Brain microvascular endothelial cell (primary cell): ENCODE measurements around the gene NFIL3.
"Not testable (repeated sequence)": the region's sequence is repeated elsewhere in the genome, so short reads cannot be mapped to it uniquely, and the experiment has no call there.

Experiments
- DNase-seq: peaks from one replicate; pipeline ENCODE4 v3.0.0-alpha.2; 2020
- H3K27ac ChIP-seq: fragments of 250-450 bp; sonication (Bioruptor Pico); 2 replicates; pipeline ENCODE4 v1.5.1; 2020; ENCODE audit warnings: mild to moderate bottlenecking, moderate library complexity
- H3K27me3 ChIP-seq: fragments of 250-450 bp; sonication (Bioruptor Pico); replicated peaks from 2 replicates; pipeline ENCODE4 v1.5.1; 2020; ENCODE audit warnings: mild to moderate bottlenecking
- H3K36me3 ChIP-seq: fragments of 250-450 bp; sonication (Bioruptor Pico); replicated peaks from 2 replicates; pipeline ENCODE4 v1.5.1; 2020; ENCODE audit warnings: mild to moderate bottlenecking
- H3K4me3 ChIP-seq: 2 replicates; pipeline ENCODE4 v1.5.1; 2011; ENCODE audit warnings: low read depth, mild to moderate bottlenecking, control low read depth, low read length, moderate library complexity
- CTCF ChIP-seq: IDR thresholded peaks from 2 replicates; pipeline ENCODE4 v1.5.1; 2011; ENCODE audit warnings: low read depth, mild to moderate bottlenecking, moderate library complexity, low read length, control low read depth, inconsistent platforms; ENCODE audit errors: missing control alignments
- in situ Hi-C: cut with HindIII; loops from 2 replicates; pipeline ENCODE4 v1.10.0; 2017; ENCODE audit warnings: low sequenced_read_pairs, low pct_ligation_motif_present

Gene NFIL3

GRCh38 chr9:91423785-91424402 is at the start of gene NFIL3:
Gene NFIL3, minus strand, starts transcription at chr9:91423832. Its CDS starts 13,098 bp downstream, at chr9:91410734.
- in situ Hi-C loops, result no loop called here
- peak; percentile 49 for DNase-seq

GRCh38 chr9:91471524-91471923 is 47.9 kb upstream of the NFIL3 start:
- H3K4me3 ChIP-seq, H3K27ac ChIP-seq, DNase-seq, H3K36me3 ChIP-seq, in situ Hi-C loops, H3K27me3 ChIP-seq: not testable (repeated sequence)

More at GRCh38 chr9:91423785-91424402, at the start of gene NFIL3:
- Histone ChIP-seq H3K4me3 (peak within 1 kb of the TSS; percentile 91), H3K27me3 (no peaks in the 10 kb centered on the region), H3K27ac (peak within 1 kb of the TSS; percentile 97), H3K36me3 (no peaks in the 10 kb centered on the region)
- no peak for TF ChIP-seq CTCF

GRCh38 chr9:91465420-91465819 is 41.8 kb upstream of the NFIL3 start:
- TF ChIP-seq CTCF, result no peak
- peak; percentile 54 for DNase-seq
- in situ Hi-C loops, result no loop called here
- Histone ChIP-seq H3K27me3 (no peaks in the 10 kb centered on the region), H3K36me3 (no peaks in the 10 kb centered on the region), H3K4me3 (no peak overlapping the region), H3K27ac (peak overlapping the region; percentile 48)

GRCh38 chr9:91458906-91459305 is 35.3 kb upstream of the NFIL3 start:
- TF ChIP-seq CTCF, result no peak
- DNase-seq, result no peak
- Histone ChIP-seq H3K27me3 (no peaks in the 10 kb centered on the region), H3K27ac (no peak overlapping the region), H3K4me3 (no peak overlapping the region), H3K36me3 (no peaks in the 10 kb centered on the region)
- in situ Hi-C loops, result no loop called here

GRCh38 chr9:91452844-91453243 is 29.2 kb upstream of the NFIL3 start:
- Histone ChIP-seq H3K36me3 (no peaks in the 10 kb centered on the region), H3K4me3 (no peak overlapping the region), H3K27ac (no peak overlapping the region), H3K27me3 (no peaks in the 10 kb centered on the region)
- no peak for DNase-seq
- TF ChIP-seq CTCF, result no peak
- in situ Hi-C loops, result no loop called here

GRCh38 chr9:91451431-91452270 is 28.0 kb upstream of the NFIL3 start:
- TF ChIP-seq CTCF, result no peak
- in situ Hi-C loops, result no loop called here
- H3K27ac ChIP-seq, result no peak overlapping the region

More at GRCh38 chr9:91451431-91452270, 28.0 kb upstream of the NFIL3 start:
- Histone ChIP-seq H3K36me3 (no peaks in the 10 kb centered on the region), H3K27me3 (no peaks in the 10 kb centered on the region), H3K4me3 (no peak overlapping the region)
- no peak for DNase-seq
